Mesenchymal stem cell (in vitro differentiated cells and primary cell): ENCODE data around the gene TMC4.

ENCODE experiments used
- DNase-seq: peaks from one replicate; pipeline ENCODE4 v3.0.0-alpha.2; 2013
- H2AFZ ChIP-seq: one replicate; pipeline ENCODE4 v1.6.1; 2013; ENCODE audit warnings: low read depth, mild to moderate bottlenecking, control low read depth, inconsistent platforms, low read length, moderate library complexity
- H2AK5ac ChIP-seq: 2 replicates; pipeline ENCODE4 v1.6.1; 2013; ENCODE audit warnings: low read length, moderate library complexity, mild to moderate bottlenecking, inconsistent platforms; ENCODE audit not compliant: severe bottlenecking
- H2BK120ac ChIP-seq: one replicate; pipeline ENCODE4 v1.6.1; 2013; ENCODE audit warnings: low read depth, mild to moderate bottlenecking, inconsistent platforms, low read length, moderate library complexity
- H2BK12ac ChIP-seq, 2 experiments: one replicate each; pipeline ENCODE4 v1.6.1; 2013; ENCODE audit warnings: inconsistent platforms in 2 of 2, low read length in 2 of 2, mild to moderate bottlenecking in 2 of 2, moderate library complexity in 2 of 2, control low read depth in 1 of 2
- H2BK15ac ChIP-seq: one replicate; pipeline ENCODE4 v1.6.1; 2013; ENCODE audit warnings: mild to moderate bottlenecking, low read depth, inconsistent platforms; ENCODE audit not compliant: poor library complexity, severe bottlenecking
- H2BK5ac ChIP-seq: 2 replicates; pipeline ENCODE4 v1.6.1; 2013; ENCODE audit warnings: low read depth, mild to moderate bottlenecking, low read length, control low read depth, inconsistent platforms; ENCODE audit not compliant: poor library complexity, severe bottlenecking
- H3K14ac ChIP-seq, 2 experiments: one replicate each; pipeline ENCODE4 v1.6.1; 2013; ENCODE audit warnings: inconsistent platforms in 2 of 2, low read length in 2 of 2, control low read depth in 1 of 2, mild to moderate bottlenecking in 1 of 2, moderate library complexity in 1 of 2
- H3K18ac ChIP-seq, 2 experiments: one replicate each; pipeline ENCODE4 v1.6.1; 2013; ENCODE audit warnings: inconsistent platforms in 2 of 2, low read length in 2 of 2, control low read depth in 1 of 2, low read depth in 1 of 2, mild to moderate bottlenecking in 1 of 2
- H3K23ac ChIP-seq, 2 experiments: one replicate each; pipeline ENCODE4 v1.6.1; 2013; ENCODE audit warnings: inconsistent platforms in 2 of 2, low read length in 2 of 2, mild to moderate bottlenecking in 2 of 2, moderate library complexity in 2 of 2, control low read depth in 1 of 2
- H3K27ac ChIP-seq: 2 replicates; pipeline ENCODE4 v1.5.1; 2013; ENCODE audit warnings: mild to moderate bottlenecking, moderate library complexity, low read length, control low read depth, inconsistent platforms; ENCODE audit not compliant: poor library complexity, severe bottlenecking
- H3K27me3 ChIP-seq, 2 experiments: 2 replicates each; pipeline versions ENCODE4 v1.6.1 to v1.7.0; 2013; ENCODE audit warnings: low read length in 2 of 2, mild to moderate bottlenecking in 2 of 2, moderate library complexity in 2 of 2, control low read depth in 1 of 2, inconsistent platforms in 1 of 2; ENCODE audit not compliant: control insufficient read depth in 1 of 2, insufficient read depth in 1 of 2
- H3K36me3 ChIP-seq, 2 experiments: 2 replicates each; pipeline versions ENCODE4 v1.6.1 to v1.7.0; 2013; ENCODE audit warnings: low read length in 2 of 2, control low read depth in 1 of 2, inconsistent platforms in 1 of 2, low read depth in 1 of 2, mild to moderate bottlenecking in 1 of 2; ENCODE audit not compliant: insufficient read depth in 2 of 2, control insufficient read depth in 1 of 2
- H3K4ac ChIP-seq, 2 experiments: one replicate each; pipeline ENCODE4 v1.6.1; 2013; ENCODE audit warnings: inconsistent platforms in 2 of 2, low read length in 2 of 2, mild to moderate bottlenecking in 2 of 2, moderate library complexity in 2 of 2, control low read depth in 1 of 2, low read depth in 1 of 2
- H3K4me1 ChIP-seq: 2 replicates; pipeline ENCODE4 v1.6.1; 2013; ENCODE audit warnings: low read depth, low read length, control low read depth; ENCODE audit not compliant: control insufficient read depth, insufficient read depth
- H3K4me2 ChIP-seq: 2 replicates; pipeline ENCODE4 v1.6.1; 2013; ENCODE audit warnings: low read length, mild to moderate bottlenecking, inconsistent platforms; ENCODE audit not compliant: poor library complexity, severe bottlenecking
- H3K4me3 ChIP-seq, 2 experiments: 2 replicates each; pipeline versions ENCODE4 v1.5.1 to v1.7.0; 2013; ENCODE audit warnings: low read length in 2 of 2, mild to moderate bottlenecking in 2 of 2, control low read depth in 1 of 2, low read depth in 1 of 2; ENCODE audit not compliant: insufficient read depth in 1 of 2
- H3K79me1 ChIP-seq: replicated peaks from 2 replicates; pipeline ENCODE4 v1.6.1; 2013; ENCODE audit warnings: mild to moderate bottlenecking, control low read depth, low read length, inconsistent platforms; ENCODE audit not compliant: poor library complexity, severe bottlenecking
- H3K9ac ChIP-seq: 2 replicates; pipeline ENCODE4 v1.7.0; 2013; ENCODE audit warnings: mild to moderate bottlenecking, low read length, moderate library complexity
- H3K9me3 ChIP-seq: 2 replicates; pipeline ENCODE4 v1.7.0; 2013; ENCODE audit warnings: mild to moderate bottlenecking, low read length; ENCODE audit not compliant: control insufficient read depth
- H4K8ac ChIP-seq: one replicate; pipeline ENCODE4 v1.6.1; 2013; ENCODE audit warnings: inconsistent platforms, mild to moderate bottlenecking, low read length, moderate library complexity
- H4K91ac ChIP-seq: one replicate; pipeline ENCODE4 v1.6.1; 2013; ENCODE audit warnings: mild to moderate bottlenecking, low read length, inconsistent platforms
- WGBS: methylation state at CpG from one replicate; pipeline ENCODE4 v1.1.7; 2013; ENCODE audit warnings: mixed read lengths; 5-methylcytosine and 5-hydroxymethylcytosine counted together

The TMC4 gene

DNA sequence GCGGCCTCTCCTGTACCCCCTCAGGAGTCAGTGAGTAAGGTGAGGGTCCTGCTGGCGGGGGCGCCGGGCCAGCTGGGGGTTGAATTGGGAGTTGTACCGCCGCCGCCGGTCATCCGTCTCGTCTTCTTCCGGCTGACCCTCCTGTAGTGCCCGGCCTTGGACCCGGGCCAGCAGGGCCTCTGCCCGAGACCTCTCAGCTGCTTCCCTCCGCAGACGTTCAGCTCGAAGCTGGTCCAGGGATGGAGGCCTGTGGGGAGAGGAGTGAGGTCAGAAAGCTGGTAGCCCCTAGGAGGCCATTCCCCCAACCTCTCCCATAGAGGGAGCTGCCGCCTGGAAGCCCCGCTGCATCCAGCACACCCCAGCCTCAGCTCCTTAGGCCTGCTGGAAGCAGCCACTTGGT, 17.3 kb downstream of the TMC4 start:
- H4K91ac ChIP-seq = no peak overlapping the region
- no peak overlapping the region for H3K4ac ChIP-seq
- H3K79me1 ChIP-seq = peaks cover 43% of the 10 kb centered on the region
- H3K27me3 ChIP-seq = no peaks in the 10 kb centered on the region
- H3K18ac ChIP-seq = no peak overlapping the region
- H3K23ac ChIP-seq = no peak overlapping the region
- WGBS = 93% methylated on average over 12 of the region's 19 CpGs
- no peak overlapping the region for H3K4me3 ChIP-seq
- no peak overlapping the region for H2BK5ac ChIP-seq
- no peak for DNase-seq
- no peak overlapping the region for H3K27ac ChIP-seq
- H3K4me2 ChIP-seq = no peak overlapping the region
- peaks cover 17% of the 10 kb centered on the region for H3K4me1 ChIP-seq
- peaks cover 69 to 73% of the 10 kb centered on the region in 2 experiments for H3K36me3 ChIP-seq
- H2AK5ac ChIP-seq = no peak overlapping the region
- no peak overlapping the region for H3K14ac ChIP-seq
- H2BK15ac ChIP-seq = no peak overlapping the region
- no peaks in the 10 kb centered on the region for H3K9me3 ChIP-seq
- H4K8ac ChIP-seq = no peak overlapping the region
- no peak overlapping the region for H3K9ac ChIP-seq
- no peak overlapping the region for H2AFZ ChIP-seq
- H2BK12ac ChIP-seq = no peak overlapping the region
- no peak overlapping the region for H2BK120ac ChIP-seq

DNA sequence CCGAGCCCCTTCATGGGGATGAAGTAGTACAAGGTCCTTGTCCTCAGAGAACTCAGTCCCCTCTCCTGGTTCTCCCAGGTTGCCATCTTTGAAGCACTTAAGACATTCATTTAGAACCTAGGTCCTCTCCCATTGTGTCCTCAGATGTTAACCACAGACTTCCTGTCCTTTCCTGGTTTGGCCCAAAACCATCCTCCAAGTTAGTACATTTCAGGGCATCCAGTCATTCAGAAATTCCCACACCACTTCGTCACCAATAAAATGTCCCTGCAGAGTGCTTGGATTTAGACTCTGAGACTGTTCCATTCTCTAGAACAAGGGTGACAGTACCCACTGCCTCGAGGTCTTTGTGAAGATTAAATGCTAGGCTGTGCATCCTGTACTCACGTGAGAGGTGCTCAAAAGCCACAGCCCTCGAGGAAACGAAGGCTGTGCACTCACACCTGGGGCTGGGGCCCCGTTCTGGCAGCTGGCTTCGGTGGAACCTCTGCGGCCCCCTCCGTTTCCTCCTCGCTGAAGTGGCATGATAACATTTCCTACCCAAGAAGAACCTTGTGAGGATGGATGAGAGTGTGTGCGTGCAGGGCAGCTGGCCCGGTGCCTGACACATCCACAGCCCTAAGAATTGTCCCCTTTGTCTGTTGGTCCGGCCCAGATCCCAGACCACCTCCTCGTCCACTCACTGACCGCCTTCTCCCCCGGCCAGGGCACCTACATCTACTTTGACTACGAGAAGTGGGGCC, 18.2 kb downstream of the TMC4 start:
- Histone ChIP-seq H2BK5ac (no peak overlapping the region), H3K4me1 (peaks cover 11% of the 10 kb centered on the region), H3K9me3 (no peaks in the 10 kb centered on the region), H3K4me2 (no peak overlapping the region), H4K8ac (no peak overlapping the region), H2BK15ac (no peak overlapping the region), H3K36me3 (peaks cover 78 to 80% of the 10 kb centered on the region in 2 experiments), H3K4me3 (no peak overlapping the region), H3K79me1 (peaks cover 46% of the 10 kb centered on the region), H3K4ac (no peak overlapping the region), H4K91ac (no peak overlapping the region), H3K18ac (no peak overlapping the region), H3K9ac (peak overlapping the region; percentile 57), H3K27me3 (no peaks in the 10 kb centered on the region), H2BK120ac (no peak overlapping the region), H2AFZ (no peak overlapping the region), H3K23ac (no peak overlapping the region), H2AK5ac (no peak overlapping the region), H2BK12ac (no peak overlapping the region), H3K14ac (no peak overlapping the region), H3K27ac (no peak overlapping the region)
- DNase-seq = no peak
- WGBS = 96% methylated on average over 18 of the region's 18 CpGs

DNA sequence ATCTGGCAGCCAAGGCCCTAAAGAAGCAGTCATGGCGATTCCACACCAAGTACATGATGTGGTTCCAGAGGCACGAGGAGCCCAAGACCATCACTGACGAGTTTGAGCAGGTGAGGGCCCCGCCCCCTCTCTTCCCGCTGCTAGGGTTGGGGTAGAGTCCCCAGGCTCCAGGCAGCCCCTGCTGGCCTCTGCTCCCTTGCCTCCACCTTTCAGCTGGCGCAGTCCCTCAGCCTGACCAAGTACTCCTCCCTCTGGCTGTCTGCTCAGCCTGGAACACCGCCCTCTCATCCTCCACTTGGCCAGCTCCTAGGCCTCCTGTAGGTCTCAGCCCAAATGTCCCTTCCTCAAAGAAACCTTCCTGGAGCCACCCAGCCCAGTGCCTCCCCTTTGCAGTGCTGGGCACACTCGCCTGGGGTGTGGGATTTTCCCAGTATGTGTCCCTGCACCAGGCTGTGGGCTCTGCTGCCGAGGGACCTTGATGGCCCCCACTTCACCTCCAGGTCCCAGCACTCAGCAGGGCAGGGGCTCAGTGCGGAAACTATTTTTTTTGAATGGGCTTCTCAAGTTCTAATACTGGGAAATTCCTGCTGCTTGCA, 19.1 kb downstream of the TMC4 start:
- Histone ChIP-seq H3K4me2 (no peak overlapping the region), H3K18ac (no peak overlapping the region)

DNA sequence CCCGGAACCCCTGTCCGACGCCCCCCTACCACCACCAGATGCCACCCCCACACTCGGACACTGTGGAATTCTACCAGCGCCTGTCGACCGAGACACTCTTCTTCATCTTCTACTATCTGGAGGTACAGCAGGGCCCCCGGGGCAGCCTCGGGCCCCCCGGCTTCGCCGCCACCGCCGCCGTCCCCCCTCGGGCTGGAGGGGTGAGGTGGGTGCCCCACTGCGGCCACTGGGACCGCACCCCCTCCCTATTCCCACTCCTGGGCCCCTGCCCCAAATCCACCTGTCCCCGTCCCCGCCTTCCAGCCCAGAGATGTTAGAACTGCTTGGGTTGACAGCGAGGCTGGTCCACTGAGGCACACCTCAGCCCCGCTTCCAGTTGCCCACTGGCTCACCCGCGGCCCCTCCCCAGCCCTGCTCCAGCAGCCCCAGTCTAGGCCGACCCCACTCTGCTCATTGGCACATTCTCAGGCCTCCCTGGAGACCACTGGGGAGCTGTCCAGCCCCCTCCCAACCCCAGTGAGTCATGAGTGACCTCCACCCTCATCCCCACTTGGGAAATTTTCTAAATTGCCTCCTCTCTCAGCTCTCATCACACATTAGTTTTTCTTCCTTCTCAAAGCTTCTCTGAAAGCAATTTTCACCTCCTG, 20.0 kb downstream of the TMC4 start:
- Histone ChIP-seq H2AFZ (no peak overlapping the region), H3K9ac (peak overlapping the region; percentile 57), H2BK120ac (no peak overlapping the region), H3K9me3 (no peaks in the 10 kb centered on the region), H2AK5ac (no peak overlapping the region), H3K4ac (no peak overlapping the region), H3K14ac (no peak overlapping the region), H3K4me3 (peak overlapping the region in 1 of 2 experiments; percentile 44), H3K27me3 (no peaks in the 10 kb centered on the region), H3K36me3 (peaks cover 88 to 94% of the 10 kb centered on the region in 2 experiments), H3K23ac (no peak overlapping the region), H3K79me1 (peaks cover 44% of the 10 kb centered on the region), H4K91ac (no peak overlapping the region), H3K4me1 (peaks cover 2% of the 10 kb centered on the region), H3K27ac (no peak overlapping the region), H3K4me2 (no peak overlapping the region), H4K8ac (no peak overlapping the region), H2BK12ac (peak overlapping the region in 1 of 2 experiments; percentile 25), H2BK15ac (peak overlapping the region; percentile 12), H3K18ac (no peak overlapping the region), H2BK5ac (no peak overlapping the region)
- no peak for DNase-seq
- WGBS = 94% methylated on average over 23 of the region's 25 CpGs

More for the DNA sequence above, 19.1 kb downstream of the TMC4 start:
- Histone ChIP-seq H4K91ac (no peak overlapping the region), H3K27ac (no peak overlapping the region), H3K9ac (peak overlapping the region; percentile 57), H2BK15ac (no peak overlapping the region), H2AFZ (no peak overlapping the region), H2BK5ac (no peak overlapping the region), H3K36me3 (peaks cover 87 to 90% of the 10 kb centered on the region in 2 experiments), H3K9me3 (no peaks in the 10 kb centered on the region), H2AK5ac (no peak overlapping the region), H2BK120ac (no peak overlapping the region), H3K79me1 (peaks cover 51% of the 10 kb centered on the region), H2BK12ac (no peak overlapping the region), H3K4me3 (peak overlapping the region in 1 of 2 experiments; percentile 44), H3K23ac (no peak overlapping the region), H4K8ac (peak overlapping the region; percentile 19), H3K4ac (no peak overlapping the region), H3K27me3 (no peaks in the 10 kb centered on the region), H3K4me1 (peaks cover 9% of the 10 kb centered on the region), H3K14ac (no peak overlapping the region)
- no peak for DNase-seq
- 96% methylated on average over 9 of the region's 10 CpGs for WGBS
